HEK293 (cell line): ENCODE data around the gene TINAGL1.

ENCODE experiments used
- CTCF ChIA-PET: fragments of 350-600 bp; formaldehyde crosslinking; extraction: SDS; loops from one replicate; lab custom pipeline; 2021; ENCODE audit warnings: antibody characterized with exemption; lab: Yijun Ruan, JAX
- POLR2A ChIA-PET: fragments of 300-600 bp; formaldehyde crosslinking; extraction: SDS; loops from one replicate; lab custom pipeline; 2020; ENCODE audit warnings: antibody characterized with exemption, inconsistent platforms; lab: Yijun Ruan, JAX
- H3K27ac ChIP-seq: fragments of 200-500 bp; sonication (Bioruptor generic); 2 replicates; pipeline ENCODE4 v1.5.1; 2014; ENCODE audit warnings: low read depth, low read length, control low read depth, inconsistent platforms; ENCODE audit errors: extremely low read depth
- H3K36me3 ChIP-seq, 2 experiments: fragments of 200-500 bp in 1 of 2; sonication (Bioruptor generic) in 1 of 2; 1 replicate in 1 of 2; 2 replicates in 1 of 2; pipeline ENCODE4 v1.5.1; 2014 to 2017; ENCODE audit warnings: inconsistent platforms in 2 of 2, low read length in 2 of 2; ENCODE audit not compliant: control insufficient read depth in 2 of 2, insufficient read depth in 1 of 2
- H3K4me1 ChIP-seq: fragments of 200-500 bp; sonication (Bioruptor generic); 2 replicates; pipeline ENCODE4 v1.5.1; 2014; ENCODE audit warnings: mild to moderate bottlenecking, low read length, inconsistent platforms; ENCODE audit not compliant: control insufficient read depth, insufficient read depth
- H3K4me3 ChIP-seq: 2 replicates; pipeline ENCODE4 v1.5.1; 2011; ENCODE audit warnings: low read depth, mild to moderate bottlenecking, control low read depth, low read length, moderate library complexity
- H3K9me3 ChIP-seq: fragments of 200-500 bp; sonication (Bioruptor generic); 2 replicates; pipeline ENCODE4 v1.5.1; 2014; ENCODE audit warnings: low read depth, low read length, inconsistent platforms; ENCODE audit not compliant: control insufficient read depth, insufficient read depth
- EGR2 ChIP-seq: fragments of 450-650 bp; formaldehyde crosslinking; IDR thresholded peaks from 2 replicates; pipeline ENCODE4 v1.5.1; 2016; ENCODE audit warnings: low read depth, missing biosample characterization, missing genetic modification characterization
- MZF1 ChIP-seq: fragments of 450-650 bp; formaldehyde crosslinking; IDR thresholded peaks from 2 replicates; pipeline ENCODE4 v1.5.1; 2017; ENCODE audit warnings: missing biosample characterization, missing genetic modification characterization, borderline replicate concordance
- SCRT2 ChIP-seq: fragments of 450-650 bp; formaldehyde crosslinking; IDR thresholded peaks from 2 replicates; pipeline ENCODE4 v1.5.1; 2016; ENCODE audit warnings: missing biosample characterization, missing genetic modification characterization
- TCF7L2 ChIP-seq: IDR thresholded peaks from 2 replicates; pipeline ENCODE4 v1.6.1; 2011; ENCODE audit warnings: low read depth, mild to moderate bottlenecking, inconsistent platforms, low read length, moderate library complexity, borderline replicate concordance
- YY2 ChIP-seq: fragments of 450-650 bp; formaldehyde crosslinking; IDR thresholded peaks from 2 replicates; pipeline ENCODE4 v1.5.1; 2016; ENCODE audit warnings: missing biosample characterization, missing genetic modification characterization
- ZBTB1 ChIP-seq: fragments of 450-650 bp; formaldehyde crosslinking; IDR thresholded peaks from 2 replicates; pipeline ENCODE4 v1.5.1; 2016; ENCODE audit warnings: missing biosample characterization, missing genetic modification characterization
- ZEB2 ChIP-seq: fragments of 450-650 bp; formaldehyde crosslinking; IDR thresholded peaks from 2 replicates; pipeline ENCODE4 v1.5.1; 2016; ENCODE audit warnings: missing biosample characterization, missing genetic modification characterization
- ZFHX2 ChIP-seq: fragments of 450-650 bp; formaldehyde crosslinking; conservative IDR thresholded peaks from 2 replicates; pipeline ENCODE4 v1.5.1; 2016; ENCODE audit warnings: missing biosample characterization, missing genetic modification characterization
- ZNF112 ChIP-seq: fragments of 450-650 bp; formaldehyde crosslinking; IDR thresholded peaks from 2 replicates; pipeline ENCODE4 v1.5.0; 2017; ENCODE audit warnings: missing biosample characterization, missing genetic modification characterization
- ZNF114 ChIP-seq: fragments of 450-650 bp; formaldehyde crosslinking; IDR thresholded peaks from 2 replicates; pipeline ENCODE4 v1.5.0; 2017; ENCODE audit warnings: missing biosample characterization, missing genetic modification characterization
- ZNF132 ChIP-seq: fragments of 450-650 bp; formaldehyde crosslinking; IDR thresholded peaks from 2 replicates; pipeline ENCODE4 v1.5.1; 2017; ENCODE audit warnings: missing biosample characterization, missing genetic modification characterization, borderline replicate concordance
- ZNF138 ChIP-seq: fragments of 450-650 bp; formaldehyde crosslinking; IDR thresholded peaks from 2 replicates; pipeline ENCODE4 v1.5.1; 2016; ENCODE audit warnings: missing biosample characterization, missing genetic modification characterization, borderline replicate concordance
- ZNF140 ChIP-seq: fragments of 450-650 bp; formaldehyde crosslinking; IDR thresholded peaks from 2 replicates; pipeline ENCODE4 v1.5.1; 2016; ENCODE audit warnings: missing biosample characterization, missing genetic modification characterization
- ZNF266 ChIP-seq: fragments of 450-650 bp; formaldehyde crosslinking; IDR thresholded peaks from 2 replicates; pipeline ENCODE4 v1.5.1; 2016; ENCODE audit warnings: missing biosample characterization, missing genetic modification characterization, low read depth
- ZNF354C ChIP-seq: fragments of 450-650 bp; formaldehyde crosslinking; IDR thresholded peaks from 2 replicates; pipeline ENCODE4 v1.5.1; 2016; ENCODE audit warnings: missing biosample characterization, missing genetic modification characterization, low read depth, borderline replicate concordance
- ZNF658 ChIP-seq: fragments of 450-650 bp; formaldehyde crosslinking; IDR thresholded peaks from 2 replicates; pipeline ENCODE4; 2016; ENCODE audit warnings: missing biosample characterization, missing genetic modification characterization
- TF ChIP-seq, protein P1 (sequence below): fragments of 450-650 bp; formaldehyde crosslinking; IDR thresholded peaks from 2 replicates; pipeline ENCODE4 v1.5.1; 2017; ENCODE audit warnings: missing biosample characterization, missing genetic modification characterization
- TF ChIP-seq, protein P2 (sequence below): fragments of 450-650 bp; formaldehyde crosslinking; IDR thresholded peaks from 2 replicates; pipeline ENCODE4 v1.5.1; 2017; ENCODE audit warnings: missing biosample characterization, missing genetic modification characterization
- TF ChIP-seq, protein P3 (sequence below): fragments of 450-650 bp; formaldehyde crosslinking; IDR thresholded peaks from 2 replicates; pipeline ENCODE4 v1.5.1; 2016; ENCODE audit warnings: missing biosample characterization, missing genetic modification characterization
- TF ChIP-seq, protein P4 (sequence below): fragments of 450-650 bp; formaldehyde crosslinking; IDR thresholded peaks from 2 replicates; pipeline ENCODE4 v1.5.1; 2016; ENCODE audit warnings: missing biosample characterization, missing genetic modification characterization
- TF ChIP-seq, protein P5 (sequence below): fragments of 450-650 bp; formaldehyde crosslinking; IDR thresholded peaks from 2 replicates; pipeline ENCODE4 v1.5.1; 2016; ENCODE audit warnings: missing biosample characterization, missing genetic modification characterization

The TINAGL1 gene

DNA sequence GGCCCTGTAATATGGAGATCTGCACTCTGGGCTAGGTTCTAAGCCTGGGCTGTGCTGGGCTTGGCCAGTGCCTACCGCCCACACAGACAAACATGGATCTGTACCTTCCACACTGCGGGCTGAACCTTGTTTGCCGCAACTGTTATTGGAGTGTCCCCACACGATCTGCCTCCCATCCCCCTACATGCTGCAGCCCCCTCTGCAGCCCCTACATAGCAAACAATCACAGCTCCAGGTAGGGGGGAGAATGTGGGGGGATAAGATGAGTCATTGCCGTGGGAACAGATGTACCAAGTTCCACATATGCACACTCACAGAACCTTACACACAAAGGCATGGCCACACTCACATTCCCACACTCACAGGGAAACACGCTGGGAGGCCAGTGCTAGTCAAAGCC lies 39.1 kb downstream of the TINAGL1 start:
- POLR2A ChIA-PET = interaction anchor here (0.6 kb wide), 2 partner anchors 19 to 66 kb away, joined by 3 to 6 read pairs; no protein-coding TSS in a partner anchor
- Histone ChIP-seq H3K36me3 (no peaks in the 10 kb centered on the region), H3K4me1 (no peaks in the 10 kb centered on the region), H3K9me3 (no peaks in the 10 kb centered on the region), H3K27ac (no peak overlapping the region), H3K4me3 (no peak overlapping the region)
- CTCF ChIA-PET = interaction anchor here (0.5 kb wide), 1 partner anchor 161 kb away, joined by 3 read pairs; no protein-coding TSS in a partner anchor
- TF ChIP-seq, protein P1, sequence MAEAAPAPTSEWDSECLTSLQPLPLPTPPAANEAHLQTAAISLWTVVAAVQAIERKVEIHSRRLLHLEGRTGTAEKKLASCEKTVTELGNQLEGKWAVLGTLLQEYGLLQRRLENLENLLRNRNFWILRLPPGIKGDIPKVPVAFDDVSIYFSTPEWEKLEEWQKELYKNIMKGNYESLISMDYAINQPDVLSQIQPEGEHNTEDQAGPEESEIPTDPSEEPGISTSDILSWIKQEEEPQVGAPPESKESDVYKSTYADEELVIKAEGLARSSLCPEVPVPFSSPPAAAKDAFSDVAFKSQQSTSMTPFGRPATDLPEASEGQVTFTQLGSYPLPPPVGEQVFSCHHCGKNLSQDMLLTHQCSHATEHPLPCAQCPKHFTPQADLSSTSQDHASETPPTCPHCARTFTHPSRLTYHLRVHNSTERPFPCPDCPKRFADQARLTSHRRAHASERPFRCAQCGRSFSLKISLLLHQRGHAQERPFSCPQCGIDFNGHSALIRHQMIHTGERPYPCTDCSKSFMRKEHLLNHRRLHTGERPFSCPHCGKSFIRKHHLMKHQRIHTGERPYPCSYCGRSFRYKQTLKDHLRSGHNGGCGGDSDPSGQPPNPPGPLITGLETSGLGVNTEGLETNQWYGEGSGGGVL = peak; percentile 67
- TF ChIP-seq EGR2 (tag by site-specific recombination) (peak; percentile 63; the same call in 1 of the 2 replicates), ZFHX2 (tag by site-specific recombination) (peak; percentile 65), ZNF112 (tag by site-specific recombination) (no peak)

DNA sequence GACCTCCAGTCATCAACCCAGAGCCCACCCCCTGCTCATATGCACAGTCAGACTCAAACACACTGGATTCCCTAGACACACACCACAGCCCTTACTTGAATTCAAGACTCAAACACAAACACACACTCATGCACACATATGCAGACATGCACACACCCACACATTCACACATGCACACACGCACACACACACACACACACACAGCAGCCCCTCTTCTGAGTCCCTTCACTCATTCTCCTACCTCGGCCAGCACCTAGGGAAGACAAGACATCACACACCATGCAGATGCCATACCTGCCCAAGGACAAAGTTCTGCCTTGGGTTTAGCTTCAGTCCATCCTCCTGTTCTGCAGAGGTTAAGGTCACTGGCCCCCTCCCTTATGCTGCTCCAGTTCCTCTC lies 39.6 kb downstream of the TINAGL1 start:
- POLR2A ChIA-PET = no interaction called here
- Histone ChIP-seq H3K9me3 (no peaks in the 10 kb centered on the region), H3K36me3 (no peaks in the 10 kb centered on the region), H3K4me1 (no peaks in the 10 kb centered on the region), H3K4me3 (no peak overlapping the region), H3K27ac (no peak overlapping the region)
- no peak for TF ChIP-seq ZNF354C (tag by site-specific recombination)
- no peak for TF ChIP-seq TCF7L2
- no peak for TF ChIP-seq ZNF140 (tag by site-specific recombination)
- 0 out of 2 replicates have a peak, but pooled peaks have one; percentile 29 for TF ChIP-seq ZFHX2 (tag by site-specific recombination)
- TF ChIP-seq SCRT2 = no peak
- TF ChIP-seq, protein P2, sequence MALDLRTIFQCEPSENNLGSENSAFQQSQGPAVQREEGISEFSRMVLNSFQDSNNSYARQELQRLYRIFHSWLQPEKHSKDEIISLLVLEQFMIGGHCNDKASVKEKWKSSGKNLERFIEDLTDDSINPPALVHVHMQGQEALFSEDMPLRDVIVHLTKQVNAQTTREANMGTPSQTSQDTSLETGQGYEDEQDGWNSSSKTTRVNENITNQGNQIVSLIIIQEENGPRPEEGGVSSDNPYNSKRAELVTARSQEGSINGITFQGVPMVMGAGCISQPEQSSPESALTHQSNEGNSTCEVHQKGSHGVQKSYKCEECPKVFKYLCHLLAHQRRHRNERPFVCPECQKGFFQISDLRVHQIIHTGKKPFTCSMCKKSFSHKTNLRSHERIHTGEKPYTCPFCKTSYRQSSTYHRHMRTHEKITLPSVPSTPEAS = peak; percentile 91
- TF ChIP-seq, protein P3, sequence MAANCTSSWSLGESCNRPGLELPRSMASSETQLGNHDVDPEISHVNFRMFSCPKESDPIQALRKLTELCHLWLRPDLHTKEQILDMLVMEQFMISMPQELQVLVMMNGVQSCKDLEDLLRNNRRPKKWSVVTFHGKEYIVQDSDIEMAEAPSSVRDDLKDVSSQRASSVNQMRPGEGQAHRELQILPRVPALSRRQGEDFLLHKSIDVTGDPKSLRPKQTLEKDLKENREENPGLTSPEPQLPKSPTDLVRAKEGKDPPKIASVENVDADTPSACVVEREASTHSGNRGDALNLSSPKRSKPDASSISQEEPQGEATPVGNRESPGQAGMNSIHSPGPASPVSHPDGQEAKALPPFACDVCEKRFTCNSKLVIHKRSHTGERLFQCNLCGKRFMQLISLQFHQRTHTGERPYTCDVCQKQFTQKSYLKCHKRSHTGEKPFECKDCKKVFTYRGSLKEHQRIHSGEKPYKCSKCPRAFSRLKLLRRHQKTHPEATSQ (tag by site-specific recombination) = no peak
- no peak for TF ChIP-seq ZEB2 (tag by site-specific recombination)
- peak; percentile 6; the same call in 1 of the 2 replicates for TF ChIP-seq EGR2 (tag by site-specific recombination)
- TF ChIP-seq MZF1 (tag by site-specific recombination) = no peak
- CTCF ChIA-PET = interaction anchor here (0.7 to 1.6 kb wide), 2 partner anchors 13 to 230 kb away, joined by 4 to 7 read pairs; no protein-coding TSS in a partner anchor

DNA sequence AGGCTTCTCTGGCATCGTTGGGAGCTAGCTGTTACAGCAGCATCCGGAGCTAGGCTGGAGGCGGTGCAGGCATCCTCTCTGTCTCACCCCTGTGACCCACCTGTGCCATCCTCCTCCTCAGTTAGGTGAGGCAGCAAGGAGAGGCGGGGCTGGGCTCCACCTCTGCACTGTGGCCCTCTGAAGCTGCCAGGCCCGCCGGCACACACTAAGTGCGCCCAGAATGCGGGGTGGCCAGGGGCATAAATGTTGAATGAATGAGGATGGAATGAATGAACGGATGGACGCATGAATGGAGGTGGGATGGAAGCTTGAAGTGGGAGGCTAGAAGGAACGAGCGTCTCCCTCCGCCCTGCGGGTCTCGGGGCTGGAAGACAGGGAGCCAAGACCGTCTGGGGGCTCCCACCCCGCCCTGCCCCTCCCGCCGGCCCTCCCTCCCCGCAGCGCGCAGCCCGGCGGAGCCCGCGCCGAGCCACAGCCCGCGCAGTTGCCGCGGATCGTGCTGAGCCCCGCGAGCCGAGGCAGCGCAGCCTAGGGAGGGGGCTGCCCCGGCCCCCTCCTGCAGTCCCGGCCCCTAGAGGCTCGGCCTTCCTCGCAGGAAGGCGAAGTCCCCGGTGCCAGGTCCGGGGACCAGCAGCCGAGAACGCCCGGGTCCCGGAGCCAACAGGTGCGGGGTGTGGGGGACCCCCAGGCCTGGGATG lies 41.1 kb downstream of the TINAGL1 start, which contains the start of gene HCRTR1:
Gene HCRTR1, plus strand, starts transcription at position 472 of the 698 bp plus-strand sequence. CDS start 1,504 bp downstream, outside the sequence.
- peak within 1 kb of the TSS; percentile 47 for H3K4me3 ChIP-seq
- H3K27ac ChIP-seq = no peak within 1 kb of the TSS; the same call in 1 of the 2 replicates
- no peaks in the 10 kb centered on the region for H3K9me3 ChIP-seq
- no peaks in the 10 kb centered on the region for H3K36me3 ChIP-seq
- no peaks in the 10 kb centered on the region for H3K4me1 ChIP-seq
- POLR2A ChIA-PET = no interaction called here
- CTCF ChIA-PET = interaction anchor here (0.6 to 2.5 kb wide), 19 partner anchors 10 to 825 kb away, joined by 3 to 47 read pairs (median 4); no protein-coding TSS in a partner anchor
- TF ChIP-seq YY2 (tag by site-specific recombination) = no peak
- TF ChIP-seq, protein P4, sequence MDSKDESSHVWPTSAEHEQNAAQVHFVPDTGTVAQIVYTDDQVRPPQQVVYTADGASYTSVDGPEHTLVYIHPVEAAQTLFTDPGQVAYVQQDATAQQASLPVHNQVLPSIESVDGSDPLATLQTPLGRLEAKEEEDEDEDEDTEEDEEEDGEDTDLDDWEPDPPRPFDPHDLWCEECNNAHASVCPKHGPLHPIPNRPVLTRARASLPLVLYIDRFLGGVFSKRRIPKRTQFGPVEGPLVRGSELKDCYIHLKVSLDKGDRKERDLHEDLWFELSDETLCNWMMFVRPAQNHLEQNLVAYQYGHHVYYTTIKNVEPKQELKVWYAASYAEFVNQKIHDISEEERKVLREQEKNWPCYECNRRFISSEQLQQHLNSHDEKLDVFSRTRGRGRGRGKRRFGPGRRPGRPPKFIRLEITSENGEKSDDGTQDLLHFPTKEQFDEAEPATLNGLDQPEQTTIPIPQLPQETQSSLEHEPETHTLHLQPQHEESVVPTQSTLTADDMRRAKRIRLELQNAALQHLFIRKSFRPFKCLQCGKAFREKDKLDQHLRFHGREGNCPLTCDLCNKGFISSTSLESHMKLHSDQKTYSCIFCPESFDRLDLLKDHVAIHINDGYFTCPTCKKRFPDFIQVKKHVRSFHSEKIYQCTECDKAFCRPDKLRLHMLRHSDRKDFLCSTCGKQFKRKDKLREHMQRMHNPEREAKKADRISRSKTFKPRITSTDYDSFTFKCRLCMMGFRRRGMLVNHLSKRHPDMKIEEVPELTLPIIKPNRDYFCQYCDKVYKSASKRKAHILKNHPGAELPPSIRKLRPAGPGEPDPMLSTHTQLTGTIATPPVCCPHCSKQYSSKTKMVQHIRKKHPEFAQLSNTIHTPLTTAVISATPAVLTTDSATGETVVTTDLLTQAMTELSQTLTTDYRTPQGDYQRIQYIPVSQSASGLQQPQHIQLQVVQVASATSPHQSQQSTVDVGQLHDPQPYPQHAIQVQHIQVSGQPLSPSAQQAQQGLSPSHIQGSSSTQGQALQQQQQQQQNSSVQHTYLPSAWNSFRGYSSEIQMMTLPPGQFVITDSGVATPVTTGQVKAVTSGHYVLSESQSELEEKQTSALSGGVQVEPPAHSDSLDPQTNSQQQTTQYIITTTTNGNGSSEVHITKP (tag by site-specific recombination) = peak; percentile 99
- no peak for TF ChIP-seq ZBTB1
- TF ChIP-seq ZNF114 = no peak
- TF ChIP-seq ZNF138 (tag by site-specific recombination) = no peak
- no peak for TF ChIP-seq ZNF132 (tag by site-specific recombination)
- TF ChIP-seq, protein P5, sequence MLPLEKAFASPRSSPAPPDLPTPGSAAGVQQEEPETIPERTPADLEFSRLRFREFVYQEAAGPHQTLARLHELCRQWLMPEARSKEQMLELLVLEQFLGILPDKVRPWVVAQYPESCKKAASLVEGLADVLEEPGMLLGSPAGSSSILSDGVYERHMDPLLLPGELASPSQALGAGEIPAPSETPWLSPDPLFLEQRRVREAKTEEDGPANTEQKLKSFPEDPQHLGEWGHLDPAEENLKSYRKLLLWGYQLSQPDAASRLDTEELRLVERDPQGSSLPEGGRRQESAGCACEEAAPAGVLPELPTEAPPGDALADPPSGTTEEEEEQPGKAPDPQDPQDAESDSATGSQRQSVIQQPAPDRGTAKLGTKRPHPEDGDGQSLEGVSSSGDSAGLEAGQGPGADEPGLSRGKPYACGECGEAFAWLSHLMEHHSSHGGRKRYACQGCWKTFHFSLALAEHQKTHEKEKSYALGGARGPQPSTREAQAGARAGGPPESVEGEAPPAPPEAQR (tag by site-specific recombination) = no peak
- TF ChIP-seq ZNF266 = no peak
- no peak for TF ChIP-seq ZNF658 (tag by site-specific recombination)
